ENCODE measurements around the gene MMP7. TPM values are rescaled to one million over a fixed set of nuclear protein-coding genes. Genes with fewer than 3 reads are reported as not detected.

MMP7 gene
- total and polyA plus RNA-seq, 2 of the 4 experiments (the other 2 are of a cell fraction): not detected

GRCh38 chr11:102471474-102471873, 59.1 kb downstream of the MMP7 start:
- no peak overlapping the region for H4K5ac ChIP-seq (ENCODE audit: low read depth, low read length)
- dilution Hi-C loops (cut with HindIII; ENCODE audit: low sequenced_read_pairs, unreplicated experiment): no loop called here
- TF ChIP-seq, protein P1, sequence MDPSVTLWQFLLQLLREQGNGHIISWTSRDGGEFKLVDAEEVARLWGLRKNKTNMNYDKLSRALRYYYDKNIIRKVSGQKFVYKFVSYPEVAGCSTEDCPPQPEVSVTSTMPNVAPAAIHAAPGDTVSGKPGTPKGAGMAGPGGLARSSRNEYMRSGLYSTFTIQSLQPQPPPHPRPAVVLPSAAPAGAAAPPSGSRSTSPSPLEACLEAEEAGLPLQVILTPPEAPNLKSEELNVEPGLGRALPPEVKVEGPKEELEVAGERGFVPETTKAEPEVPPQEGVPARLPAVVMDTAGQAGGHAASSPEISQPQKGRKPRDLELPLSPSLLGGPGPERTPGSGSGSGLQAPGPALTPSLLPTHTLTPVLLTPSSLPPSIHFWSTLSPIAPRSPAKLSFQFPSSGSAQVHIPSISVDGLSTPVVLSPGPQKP (IDR thresholded peaks at IDR 0.05; ENCODE audit: borderline replicate concordance, low read depth, low read length): no peak
- TF ChIP-seq USF2 (IDR thresholded peaks at IDR 0.05; ENCODE audit: low read depth, low read length) (no peak), RAD21 (IDR thresholded peaks at IDR 0.05; ENCODE audit: low read length) (no peak), POLR2A (IDR thresholded peaks at IDR 0.05; ENCODE audit: low read depth, low read length) (no peak), SMC3 (IDR thresholded peaks at IDR 0.05; ENCODE audit: low read depth, low read length) (no peak), BHLHE40 (IDR thresholded peaks at IDR 0.05; ENCODE audit: low read depth, low read length) (no peak), RCOR1 (IDR thresholded peaks at IDR 0.05; ENCODE audit: insufficient replicate concordance, low read length) (no peak)
- TF ChIP-seq, protein P2, sequence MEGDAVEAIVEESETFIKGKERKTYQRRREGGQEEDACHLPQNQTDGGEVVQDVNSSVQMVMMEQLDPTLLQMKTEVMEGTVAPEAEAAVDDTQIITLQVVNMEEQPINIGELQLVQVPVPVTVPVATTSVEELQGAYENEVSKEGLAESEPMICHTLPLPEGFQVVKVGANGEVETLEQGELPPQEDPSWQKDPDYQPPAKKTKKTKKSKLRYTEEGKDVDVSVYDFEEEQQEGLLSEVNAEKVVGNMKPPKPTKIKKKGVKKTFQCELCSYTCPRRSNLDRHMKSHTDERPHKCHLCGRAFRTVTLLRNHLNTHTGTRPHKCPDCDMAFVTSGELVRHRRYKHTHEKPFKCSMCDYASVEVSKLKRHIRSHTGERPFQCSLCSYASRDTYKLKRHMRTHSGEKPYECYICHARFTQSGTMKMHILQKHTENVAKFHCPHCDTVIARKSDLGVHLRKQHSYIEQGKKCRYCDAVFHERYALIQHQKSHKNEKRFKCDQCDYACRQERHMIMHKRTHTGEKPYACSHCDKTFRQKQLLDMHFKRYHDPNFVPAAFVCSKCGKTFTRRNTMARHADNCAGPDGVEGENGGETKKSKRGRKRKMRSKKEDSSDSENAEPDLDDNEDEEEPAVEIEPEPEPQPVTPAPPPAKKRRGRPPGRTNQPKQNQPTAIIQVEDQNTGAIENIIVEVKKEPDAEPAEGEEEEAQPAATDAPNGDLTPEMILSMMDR (conservative IDR thresholded peaks at IDR 0.05; ENCODE audit: low read depth, low read length): no peak
- no peak overlapping the region for H3K18ac ChIP-seq (ENCODE audit: low read depth, low read length)
- ATAC-seq (ENCODE audit: low read depth) (no peak), DNase-seq (no peak)
- H4K91ac ChIP-seq (ENCODE audit: insufficient read depth, low read depth, low read length): no peak overlapping the region
- no peaks in the 10 kb centered on the region for H3K27me3 ChIP-seq (ENCODE audit: control insufficient read depth, insufficient read depth, low read length)
- H4K20me1 ChIP-seq (ENCODE audit: insufficient read depth, low read length): no peaks in the 10 kb centered on the region
- in situ Hi-C loops (cut with MboI; ENCODE audit: low sequenced_read_pairs): no loop called here
- no peaks in the 10 kb centered on the region for H3K79me1 ChIP-seq (ENCODE audit: low read depth in 1 of 2, low read length in 2 of 2)
- H3K9ac ChIP-seq (ENCODE audit: low read depth, low read length): no peak overlapping the region
- peaks cover 14% of the 10 kb centered on the region for H3K4me1 ChIP-seq (ENCODE audit: control insufficient read depth, insufficient read depth, low read length)
- H3K56ac ChIP-seq (ENCODE audit: extremely low read depth, insufficient read depth, low read length): no peak overlapping the region
- BruUV-seq (replicated peaks): no TSS peak
- H4K8ac ChIP-seq (ENCODE audit: low read depth in 2 of 2, low read length in 2 of 2): no peak overlapping the region
- no peak overlapping the region for H3K23ac ChIP-seq (ENCODE audit: low read depth, low read length)
- no peak overlapping the region for H2BK20ac ChIP-seq (ENCODE audit: low read depth, low read length)
- no peak overlapping the region for H2BK120ac ChIP-seq (ENCODE audit: low read depth, low read length)
- H3K14ac ChIP-seq (replicated peaks; ENCODE audit: low read depth, low read length): no peak overlapping the region
- ChIA-PET CTCF (no interaction called here), POLR2A (ENCODE audit: unreplicated experiment) (no interaction called here)
- H2AFZ ChIP-seq (replicated peaks; ENCODE audit: low read length, poor library complexity): no peak overlapping the region
- no peak overlapping the region for H3K4ac ChIP-seq (ENCODE audit: low read depth, low read length)
- no peak overlapping the region for H3K4me3 ChIP-seq (ENCODE audit: insufficient read depth, low read depth, low read length)
- H2BK5ac ChIP-seq (ENCODE audit: low read depth, low read length, poor library complexity, severe bottlenecking): no peak overlapping the region
- H3K36me3 ChIP-seq (ENCODE audit: control insufficient read depth, insufficient read depth, low read length): no peaks in the 10 kb centered on the region
- H2AK5ac ChIP-seq (ENCODE audit: low read depth, low read length): no peak overlapping the region
- intact Hi-C loops (cut with micrococcal nuclease): no loop called here
- H2AK9ac ChIP-seq (replicated peaks; ENCODE audit: low read depth, low read length, poor library complexity): no peak overlapping the region
- H3K4me2 ChIP-seq (ENCODE audit: low read depth, low read length): no peak overlapping the region
- H3K9me1 ChIP-seq (ENCODE audit: insufficient read depth, low read length): peaks cover 14% of the 10 kb centered on the region; the same call in 1 of the 2 replicates
- H3K9me3 ChIP-seq (ENCODE audit: control insufficient read depth, insufficient read depth, low read length): no peaks in the 10 kb centered on the region
- no peak overlapping the region for H3K27ac ChIP-seq (ENCODE audit: insufficient read depth, low read length)
- H2BK15ac ChIP-seq (ENCODE audit: low read depth, low read length): no peak overlapping the region
